AG10803 (cell line): ENCODE results near the gene EEF1E1.

Experiments used
- DNase-seq: peaks from one replicate; pipeline ENCODE4 v3.0.0; 2010; ENCODE audit warnings: low read depth
- H3K4me3 ChIP-seq: 2 replicates; pipeline ENCODE4 v1.5.1; 2011; ENCODE audit warnings: mild to moderate bottlenecking, low read length, control low read depth
- CTCF ChIP-seq: conservative IDR thresholded peaks from 2 replicates; pipeline ENCODE4 v1.5.1; 2011; ENCODE audit warnings: mild to moderate bottlenecking, low read length, control low read depth, inconsistent platforms

Gene EEF1E1

GRCh38 chr6:8082572-8082953 is 19.8 kb downstream of the EEF1E1 start:
- DNase-seq: no peak

GRCh38 chr6:8080362-8081151 is 21.8 kb downstream of the EEF1E1 start:
- DNase-seq: peak; percentile 74
- TF ChIP-seq CTCF: no peak
- H3K4me3 ChIP-seq: no peak overlapping the region

More at GRCh38 chr6:8082572-8082953, 19.8 kb downstream of the EEF1E1 start:
- TF ChIP-seq CTCF: no peak
- H3K4me3 ChIP-seq: no peak overlapping the region

- H3K4me3 ChIP-seq: no peak overlapping the region
- TF ChIP-seq CTCF: no peak
- DNase-seq: no peak
These were observed 23.2 kb downstream of the EEF1E1 start for GRCh38 chr6:8079126-8079525.

- TF ChIP-seq CTCF: no peak
- no peak overlapping the region for H3K4me3 ChIP-seq
- DNase-seq: no peak
These were observed 24.4 kb downstream of the EEF1E1 start for GRCh38 chr6:8077991-8078390.

GRCh38 chr6:8075704-8076103 is 26.6 kb downstream of the EEF1E1 start:
- TF ChIP-seq CTCF: no peak
- no peak for DNase-seq
- H3K4me3 ChIP-seq: no peak overlapping the region

GRCh38 chr6:8075185-8075584 is 27.2 kb downstream of the EEF1E1 start:
- DNase-seq: no peak
- TF ChIP-seq CTCF: no peak
- H3K4me3 ChIP-seq: no peak overlapping the region

GRCh38 chr6:8074213-8074612 is 28.1 kb downstream of the EEF1E1 start:
- no peak overlapping the region for H3K4me3 ChIP-seq
- TF ChIP-seq CTCF: no peak
- peak; percentile 64 for DNase-seq
